Vagina (tissue), 2 donors: Measurements from ENCODE around the gene DENND1A. TPM values are rescaled to one million over a fixed set of nuclear protein-coding genes. Genes with fewer than 3 reads are reported as not detected.

Experiments used
- DNase-seq, 2 donors: peaks; one replicate each; pipeline ENCODE4 v3.0.0-alpha.2; 2017; ENCODE audit errors: extremely low spot score in 2 of 2
- H3K27ac ChIP-seq: fragments of 200-600 bp; sonication (generic); one replicate; pipeline ENCODE4 v1.5.1; 2019
- H3K27me3 ChIP-seq: fragments of 200-600 bp; sonication (generic); one replicate; pipeline ENCODE4 v1.5.1; 2019
- H3K36me3 ChIP-seq, 2 donors: fragments of 200-600 bp; sonication (generic); one replicate each; pipeline ENCODE4 v1.5.1; 2017 to 2019
- H3K4me1 ChIP-seq: fragments of 200-600 bp; sonication (generic); one replicate; pipeline ENCODE4 v1.5.1; 2019
- H3K4me3 ChIP-seq, 2 donors: fragments of 200-600 bp; sonication (generic); 1 replicate in 1 of 2; 2 replicates in 1 of 2; pipeline ENCODE4 v1.5.1; 2016 to 2019
- H3K9me3 ChIP-seq: fragments of 200-600 bp; sonication (generic); one replicate; pipeline ENCODE4 v1.5.1; 2019
- POLR2A ChIP-seq, 2 donors: fragments of 450-650 bp; IDR thresholded peaks; one replicate each; pipeline ENCODE4 v1.6.1; 2017; ENCODE audit warnings: antibody characterized with exemption in 2 of 2, mild to moderate bottlenecking in 2 of 2, moderate library complexity in 2 of 2
- POLR2AphosphoS5 ChIP-seq, 2 donors: sonication (generic); formaldehyde crosslinking; IDR thresholded peaks; one replicate each; pipeline ENCODE4 v1.9.0; 2017; ENCODE audit warnings: antibody characterized with exemption in 2 of 2, mild to moderate bottlenecking in 2 of 2, low read depth in 1 of 2; ENCODE audit not compliant: insufficient read depth in 1 of 2
- intact Hi-C: fragments of 100-400 bp; cut with DNase I; formaldehyde crosslinking; loops from one replicate; pipeline ENCODE4 v1.15.1; 2023
- total RNA-seq: library from RNA; depleted of rRNA; stranded (reverse); fragments of >200 nt; gene quantifications from one replicate; pipeline ENCODE4 v1.2.3, GENCODE V29; 2016
- TF ChIP-seq, protein P1 (sequence below), 3 experiments: fragments of 450-650 bp in 2 of 3; fragments of 200-600 bp in 1 of 3; sonication (generic) in 1 of 3; IDR thresholded peaks; one replicate each; pipeline ENCODE4 v1.5.1; 2017 to 2019; ENCODE audit warnings: antibody characterized with exemption in 3 of 3, mild to moderate bottlenecking in 2 of 3, moderate library complexity in 2 of 3

The DENND1A gene
- total RNA-seq, 1 donor from 2014 or later: 20.4 TPM

DNA sequence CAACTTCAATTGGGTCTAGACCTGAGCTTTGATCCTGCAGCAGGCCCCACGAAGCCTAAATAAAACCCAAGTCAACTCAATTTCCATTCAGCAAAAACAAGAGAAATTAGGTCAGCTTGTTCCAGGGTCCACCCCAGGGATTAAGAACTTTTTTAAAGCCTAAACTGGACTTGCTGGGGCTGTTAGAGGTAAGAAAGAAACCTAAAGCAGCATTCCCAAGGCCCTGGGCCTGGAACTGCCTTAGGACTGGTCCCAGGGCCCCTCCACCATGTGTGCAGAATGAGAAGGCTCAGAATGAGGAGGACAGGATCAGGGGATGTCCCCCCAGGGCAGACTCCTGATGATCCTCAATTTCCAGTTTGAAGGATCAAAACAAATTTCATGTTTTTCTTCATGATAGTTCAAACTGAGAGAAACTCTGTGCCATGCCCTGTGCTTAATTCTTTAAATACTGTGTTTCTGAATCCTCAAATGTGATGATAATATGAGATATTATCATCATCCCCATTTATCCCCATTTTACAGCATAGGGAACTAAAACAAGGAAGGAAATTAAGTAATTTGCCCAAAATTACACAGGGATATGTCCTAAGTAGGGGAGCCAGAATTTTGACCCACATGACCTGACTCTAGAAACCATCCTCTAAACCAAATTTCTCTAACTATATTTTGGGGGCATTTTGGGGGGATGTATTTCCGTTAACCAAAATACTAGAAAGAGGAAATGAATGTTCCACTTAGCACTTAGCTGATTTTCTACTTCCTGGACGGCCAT lies 64.5 kb downstream of the DENND1A start:
- intact Hi-C loops: no loop called here
- no peak overlapping the region for H3K4me3 ChIP-seq
- H3K4me1 ChIP-seq: peaks cover 25% of the 10 kb centered on the region
- H3K27ac ChIP-seq: no peak overlapping the region
- H3K9me3 ChIP-seq: no peaks in the 10 kb centered on the region
- H3K36me3 ChIP-seq: no peaks in the 10 kb centered on the region
- DNase-seq: no peak
- TF ChIP-seq POLR2A (IDR thresholded peaks at IDR 0.05) (no peak), POLR2AphosphoS5 (IDR thresholded peaks at IDR 0.05; ENCODE audit: insufficient read depth in 1 of 2, low read depth in 1 of 2) (no peak)
- TF ChIP-seq, protein P1, sequence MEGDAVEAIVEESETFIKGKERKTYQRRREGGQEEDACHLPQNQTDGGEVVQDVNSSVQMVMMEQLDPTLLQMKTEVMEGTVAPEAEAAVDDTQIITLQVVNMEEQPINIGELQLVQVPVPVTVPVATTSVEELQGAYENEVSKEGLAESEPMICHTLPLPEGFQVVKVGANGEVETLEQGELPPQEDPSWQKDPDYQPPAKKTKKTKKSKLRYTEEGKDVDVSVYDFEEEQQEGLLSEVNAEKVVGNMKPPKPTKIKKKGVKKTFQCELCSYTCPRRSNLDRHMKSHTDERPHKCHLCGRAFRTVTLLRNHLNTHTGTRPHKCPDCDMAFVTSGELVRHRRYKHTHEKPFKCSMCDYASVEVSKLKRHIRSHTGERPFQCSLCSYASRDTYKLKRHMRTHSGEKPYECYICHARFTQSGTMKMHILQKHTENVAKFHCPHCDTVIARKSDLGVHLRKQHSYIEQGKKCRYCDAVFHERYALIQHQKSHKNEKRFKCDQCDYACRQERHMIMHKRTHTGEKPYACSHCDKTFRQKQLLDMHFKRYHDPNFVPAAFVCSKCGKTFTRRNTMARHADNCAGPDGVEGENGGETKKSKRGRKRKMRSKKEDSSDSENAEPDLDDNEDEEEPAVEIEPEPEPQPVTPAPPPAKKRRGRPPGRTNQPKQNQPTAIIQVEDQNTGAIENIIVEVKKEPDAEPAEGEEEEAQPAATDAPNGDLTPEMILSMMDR (IDR thresholded peaks at IDR 0.05): no peak
- no peaks in the 10 kb centered on the region for H3K27me3 ChIP-seq

DNA sequence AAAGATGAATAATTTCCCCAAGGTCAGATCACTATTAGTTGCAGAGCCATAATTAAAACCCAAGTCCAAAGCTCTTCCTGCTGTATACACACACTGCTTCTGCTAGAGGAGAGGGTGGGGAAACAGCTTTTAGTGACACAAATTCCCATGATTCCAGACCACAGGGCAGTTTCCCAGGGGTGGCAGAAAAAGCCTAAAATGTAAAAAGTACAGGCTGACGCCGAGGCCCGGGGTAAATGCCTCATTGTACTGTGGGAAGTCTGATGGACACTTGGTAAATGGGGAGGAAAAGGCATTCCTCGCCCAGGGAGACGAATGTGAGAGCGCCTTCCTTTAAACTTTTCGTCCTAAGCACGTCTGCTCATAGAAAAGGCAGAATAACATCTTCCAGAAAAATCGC lies 65.7 kb downstream of the DENND1A start:
- Histone ChIP-seq H3K9me3 (no peaks in the 10 kb centered on the region), H3K27me3 (no peaks in the 10 kb centered on the region), H3K4me1 (peaks cover 25% of the 10 kb centered on the region), H3K27ac (no peak overlapping the region), H3K4me3 (no peak overlapping the region), H3K36me3 (no peaks in the 10 kb centered on the region)
- intact Hi-C loops: no loop called here
- DNase-seq: no peak
- TF ChIP-seq, protein P1 (IDR thresholded peaks at IDR 0.05): no peak

DNA sequence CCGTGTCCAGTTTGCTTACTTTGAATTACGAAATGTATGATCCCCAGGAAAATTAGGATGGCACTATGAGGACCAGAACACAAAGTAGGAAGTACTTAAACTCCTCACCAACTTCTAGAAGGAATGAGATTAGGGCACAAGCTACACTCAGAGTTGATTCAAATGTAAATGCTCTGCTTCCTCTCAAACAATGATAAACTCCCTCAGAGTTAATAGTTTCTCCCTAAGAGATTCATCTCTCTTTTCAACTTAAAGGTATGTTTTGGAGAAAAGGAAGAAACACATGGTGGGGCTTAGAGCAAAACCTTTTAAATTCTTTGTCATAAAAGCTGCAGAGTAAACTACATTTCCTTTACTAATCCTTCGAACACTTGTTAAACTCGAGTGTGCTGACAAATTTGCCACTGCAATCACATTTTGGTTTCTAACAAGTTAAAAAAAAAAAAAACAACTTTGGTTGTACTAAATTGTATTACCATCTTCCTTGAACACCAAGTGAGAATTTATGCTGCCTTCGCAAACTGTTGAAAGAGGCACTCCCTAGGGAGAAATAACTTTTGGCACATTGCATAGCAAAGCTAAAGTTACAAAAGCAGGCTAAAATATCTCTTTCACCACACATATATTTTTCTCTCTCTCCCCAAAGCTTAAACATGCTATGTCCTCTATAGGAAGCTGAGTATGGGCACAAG lies 66.6 kb downstream of the DENND1A start:
- Histone ChIP-seq H3K9me3 (no peaks in the 10 kb centered on the region), H3K4me3 (no peak overlapping the region), H3K27me3 (no peaks in the 10 kb centered on the region), H3K4me1 (peaks cover 20% of the 10 kb centered on the region), H3K36me3 (no peaks in the 10 kb centered on the region), H3K27ac (no peak overlapping the region)
- no peak for DNase-seq
- intact Hi-C loops: no loop called here
- TF ChIP-seq, protein P1 (IDR thresholded peaks at IDR 0.05): no peak
- TF ChIP-seq POLR2AphosphoS5 (IDR thresholded peaks at IDR 0.05; ENCODE audit: insufficient read depth in 1 of 2, low read depth in 1 of 2) (no peak), POLR2A (IDR thresholded peaks at IDR 0.05) (no peak)

DNA sequence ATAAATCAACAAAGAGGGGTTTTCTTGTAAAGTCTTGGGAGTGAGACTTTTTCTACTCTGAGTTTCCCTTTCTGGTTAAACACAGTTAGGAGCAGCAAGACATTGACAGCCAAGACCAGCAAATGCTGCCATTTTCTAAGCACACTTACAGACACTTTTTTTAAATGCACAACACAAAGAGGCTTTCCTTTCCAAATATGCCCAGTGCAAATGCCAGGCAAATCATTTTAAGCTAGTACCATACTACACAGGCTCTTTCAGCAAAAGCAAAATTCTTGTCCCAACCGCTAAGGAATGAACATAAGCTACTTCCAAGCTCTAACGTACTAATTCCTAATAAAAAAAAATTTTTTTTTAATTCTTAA lies 68.2 kb downstream of the DENND1A start:
- Histone ChIP-seq H3K9me3 (no peaks in the 10 kb centered on the region), H3K36me3 (no peaks in the 10 kb centered on the region), H3K4me1 (peaks cover 17% of the 10 kb centered on the region), H3K27ac (no peak overlapping the region), H3K27me3 (no peaks in the 10 kb centered on the region), H3K4me3 (no peak overlapping the region)
- no peak for DNase-seq
- TF ChIP-seq, protein P1 (IDR thresholded peaks at IDR 0.05): no peak
- TF ChIP-seq POLR2AphosphoS5 (IDR thresholded peaks at IDR 0.05; ENCODE audit: insufficient read depth in 1 of 2, low read depth in 1 of 2) (no peak), POLR2A (IDR thresholded peaks at IDR 0.05) (no peak)
- intact Hi-C loops: no loop called here
